Measurements from ENCODE around the gene GABRG2.

DNA sequence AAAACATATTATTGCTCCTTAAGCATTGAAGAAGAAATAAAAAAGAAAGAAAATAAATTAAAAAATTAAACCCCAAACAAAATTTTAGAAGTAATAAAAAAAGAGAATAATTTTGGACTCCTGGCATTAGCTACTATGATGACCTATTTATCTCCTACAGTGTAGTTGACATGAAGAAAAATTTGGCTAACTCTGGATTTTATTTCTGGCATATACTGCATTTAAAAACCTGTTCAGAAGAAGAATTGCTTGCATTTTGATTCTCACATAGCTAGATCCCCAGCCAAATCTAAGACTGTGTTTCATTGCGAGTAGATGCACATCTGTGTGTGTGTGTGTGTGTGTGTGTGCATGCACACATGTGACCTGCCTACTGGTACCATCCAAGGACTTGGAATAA, 30.1 kb upstream of the GABRG2 start:
- TF ChIP-seq, protein P1, sequence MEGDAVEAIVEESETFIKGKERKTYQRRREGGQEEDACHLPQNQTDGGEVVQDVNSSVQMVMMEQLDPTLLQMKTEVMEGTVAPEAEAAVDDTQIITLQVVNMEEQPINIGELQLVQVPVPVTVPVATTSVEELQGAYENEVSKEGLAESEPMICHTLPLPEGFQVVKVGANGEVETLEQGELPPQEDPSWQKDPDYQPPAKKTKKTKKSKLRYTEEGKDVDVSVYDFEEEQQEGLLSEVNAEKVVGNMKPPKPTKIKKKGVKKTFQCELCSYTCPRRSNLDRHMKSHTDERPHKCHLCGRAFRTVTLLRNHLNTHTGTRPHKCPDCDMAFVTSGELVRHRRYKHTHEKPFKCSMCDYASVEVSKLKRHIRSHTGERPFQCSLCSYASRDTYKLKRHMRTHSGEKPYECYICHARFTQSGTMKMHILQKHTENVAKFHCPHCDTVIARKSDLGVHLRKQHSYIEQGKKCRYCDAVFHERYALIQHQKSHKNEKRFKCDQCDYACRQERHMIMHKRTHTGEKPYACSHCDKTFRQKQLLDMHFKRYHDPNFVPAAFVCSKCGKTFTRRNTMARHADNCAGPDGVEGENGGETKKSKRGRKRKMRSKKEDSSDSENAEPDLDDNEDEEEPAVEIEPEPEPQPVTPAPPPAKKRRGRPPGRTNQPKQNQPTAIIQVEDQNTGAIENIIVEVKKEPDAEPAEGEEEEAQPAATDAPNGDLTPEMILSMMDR (conservative IDR thresholded peaks at IDR 0.05; ENCODE audit: low read length) = no peak
- no peak for TF ChIP-seq EZH2phosphoT487 (IDR thresholded peaks at IDR 0.05; ENCODE audit: borderline replicate concordance)

All from Loucy (cell line).